ENCODE data around the gene POU6F1.
"Not testable (repeated sequence)": the region's sequence is repeated elsewhere in the genome, so short reads cannot be mapped to it uniquely, and the experiment has no call there.

The POU6F1 gene, protein sequence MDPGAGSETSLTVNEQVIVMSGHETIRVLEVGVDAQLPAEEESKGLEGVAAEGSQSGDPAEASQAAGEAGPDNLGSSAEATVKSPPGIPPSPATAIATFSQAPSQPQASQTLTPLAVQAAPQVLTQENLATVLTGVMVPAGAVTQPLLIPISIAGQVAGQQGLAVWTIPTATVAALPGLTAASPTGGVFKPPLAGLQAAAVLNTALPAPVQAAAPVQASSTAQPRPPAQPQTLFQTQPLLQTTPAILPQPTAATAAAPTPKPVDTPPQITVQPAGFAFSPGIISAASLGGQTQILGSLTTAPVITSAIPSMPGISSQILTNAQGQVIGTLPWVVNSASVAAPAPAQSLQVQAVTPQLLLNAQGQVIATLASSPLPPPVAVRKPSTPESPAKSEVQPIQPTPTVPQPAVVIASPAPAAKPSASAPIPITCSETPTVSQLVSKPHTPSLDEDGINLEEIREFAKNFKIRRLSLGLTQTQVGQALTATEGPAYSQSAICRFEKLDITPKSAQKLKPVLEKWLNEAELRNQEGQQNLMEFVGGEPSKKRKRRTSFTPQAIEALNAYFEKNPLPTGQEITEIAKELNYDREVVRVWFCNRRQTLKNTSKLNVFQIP

DNA sequence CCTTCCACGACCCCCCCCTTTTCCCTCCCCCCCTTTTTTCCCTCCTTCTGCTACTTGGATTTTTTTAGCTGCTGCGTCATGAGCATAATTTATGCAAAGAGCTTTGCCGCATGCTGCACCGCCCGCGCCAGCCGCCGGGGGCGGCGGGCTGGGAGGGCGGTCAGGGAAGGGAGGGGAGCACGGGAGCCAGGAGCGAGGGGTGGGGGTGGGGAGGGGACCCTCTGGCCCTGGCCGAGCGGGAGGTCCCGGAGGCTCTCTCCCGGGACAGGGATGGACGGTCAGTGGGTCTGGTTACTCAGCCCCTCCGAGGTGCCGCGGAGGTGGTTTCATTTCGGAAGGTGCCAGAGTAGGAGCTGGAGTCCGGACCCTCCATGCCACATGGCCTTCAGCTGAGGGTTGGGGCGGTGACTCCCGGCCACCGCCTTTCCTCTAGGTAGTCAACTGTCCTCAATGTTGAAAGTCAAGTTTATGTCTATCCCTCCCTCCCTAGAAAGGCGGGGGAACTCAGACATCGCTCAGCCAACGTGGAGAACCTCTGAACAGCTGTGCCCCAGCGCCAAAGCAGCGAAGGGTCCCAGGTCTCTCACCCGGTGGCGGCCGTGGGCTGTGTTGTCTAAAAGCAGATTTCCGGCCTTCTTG is at the start of gene POU6F1:
POU6F1 (minus strand) TSS at position 95 of the 639 bp plus-strand sequence. CDS start 11,226 bp downstream, outside the sequence.
- DNase-seq: peak; percentile 9

DNA sequence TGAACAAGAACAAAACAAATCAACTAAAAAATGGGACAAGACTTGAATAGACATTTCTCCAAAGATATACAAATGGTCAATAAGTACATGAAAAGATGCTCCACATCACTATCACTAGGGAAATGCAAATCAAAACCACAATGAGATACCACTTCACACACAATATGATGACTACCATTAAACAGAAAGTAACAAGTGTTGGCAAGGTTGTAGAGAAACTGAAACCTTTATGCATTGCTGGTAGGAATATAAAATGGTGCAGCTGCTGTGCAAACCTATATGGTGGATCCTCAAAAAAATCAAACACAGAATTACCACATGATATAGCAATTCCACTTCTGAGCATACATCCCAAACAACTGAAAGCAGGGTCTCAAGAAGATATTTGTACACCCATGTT is 47.2 kb upstream of the POU6F1 start:
- DNase-seq: no peak

DNA sequence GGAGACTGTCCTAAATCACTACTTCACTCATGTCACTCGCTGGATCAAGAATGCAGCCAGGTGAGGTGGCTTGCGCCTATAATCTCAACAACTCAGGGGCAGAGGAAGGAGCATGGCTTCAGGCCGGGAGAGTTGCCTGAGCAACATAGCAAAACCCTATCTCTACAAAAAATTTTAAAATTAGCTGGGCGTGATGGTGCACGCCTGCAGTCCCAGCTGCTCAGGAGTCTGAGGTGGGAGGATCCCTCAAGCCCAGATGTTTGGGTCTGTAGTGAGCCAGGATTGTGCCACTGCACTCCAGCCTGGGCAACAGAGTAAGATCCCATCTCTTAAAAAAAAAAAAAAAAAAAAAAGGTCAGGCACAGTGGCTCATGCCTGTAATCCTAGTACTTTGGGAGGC is 46.4 kb upstream of the POU6F1 start:
- no peak for DNase-seq

- DNase-seq: no peak
Observed at GRCh38 chr12:51263341-51263740, 45.5 kb upstream of the POU6F1 start.

DNA sequence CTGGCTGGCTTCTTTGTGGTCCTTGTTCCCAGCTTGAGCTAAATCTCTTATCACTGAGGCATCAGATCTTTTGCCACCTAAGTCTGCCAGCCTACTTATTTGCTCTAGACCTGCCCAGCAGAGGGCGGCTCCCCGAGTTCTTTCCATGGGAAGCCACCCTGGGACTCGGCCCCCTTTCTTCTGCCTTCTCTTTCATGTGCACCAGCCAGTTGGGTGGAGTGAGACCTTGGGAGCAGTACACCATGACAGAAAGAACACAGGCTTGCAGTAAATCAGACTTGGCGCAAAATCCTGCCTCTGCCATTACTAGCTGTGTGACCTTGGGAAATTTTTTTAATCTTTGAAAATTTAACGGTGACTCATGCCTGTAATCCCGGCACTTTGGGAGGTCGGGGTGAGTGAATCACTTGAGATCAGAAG is 44.9 kb upstream of the POU6F1 start:
- no peak for DNase-seq

GRCh38 chr12:51259600-51259999 is 41.7 kb upstream of the POU6F1 start:
- not testable (repeated sequence) for DNase-seq

- no peak for DNase-seq
Observed at GRCh38 chr12:51254536-51254935, 36.7 kb upstream of the POU6F1 start.

GRCh38 chr12:51253276-51253675 is 35.4 kb upstream of the POU6F1 start:
- no peak for DNase-seq

DNA sequence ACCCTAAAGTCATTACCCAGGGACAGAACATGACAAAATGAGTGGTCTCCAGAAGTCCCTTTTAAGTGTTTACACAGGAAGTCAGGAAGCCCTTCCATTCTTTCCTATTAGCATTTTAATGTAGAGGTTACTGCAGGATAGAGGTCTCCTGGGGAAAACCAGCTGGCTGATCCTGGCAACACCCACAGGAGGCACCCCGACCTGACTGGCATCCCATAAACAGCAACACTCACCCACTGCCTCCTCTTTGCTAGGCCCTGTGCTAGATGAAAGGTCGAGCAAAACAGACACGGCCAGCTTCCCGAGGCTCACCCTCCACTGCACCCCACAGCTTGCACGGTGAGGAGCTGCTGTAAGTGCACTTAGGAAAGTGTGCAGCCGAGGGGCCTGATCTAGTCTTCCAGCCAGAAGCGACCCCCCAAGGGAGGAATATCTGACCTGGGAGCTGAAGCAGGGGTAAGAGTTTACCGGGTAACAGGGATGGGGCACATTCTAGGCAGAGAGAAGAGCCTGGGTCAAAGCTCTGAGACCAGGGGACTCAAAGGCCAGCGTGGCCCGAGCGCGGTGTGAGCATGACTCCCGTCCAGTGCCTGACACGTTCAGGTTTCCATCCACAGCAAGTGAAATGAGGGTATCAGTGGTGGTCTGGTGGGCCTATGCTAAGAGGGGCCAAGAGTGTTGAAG is 29.8 kb upstream of the POU6F1 start:
- DNase-seq: no peak

GRCh38 chr12:51246254-51246853 is 28.5 kb upstream of the POU6F1 start:
- no peak for DNase-seq

DNA sequence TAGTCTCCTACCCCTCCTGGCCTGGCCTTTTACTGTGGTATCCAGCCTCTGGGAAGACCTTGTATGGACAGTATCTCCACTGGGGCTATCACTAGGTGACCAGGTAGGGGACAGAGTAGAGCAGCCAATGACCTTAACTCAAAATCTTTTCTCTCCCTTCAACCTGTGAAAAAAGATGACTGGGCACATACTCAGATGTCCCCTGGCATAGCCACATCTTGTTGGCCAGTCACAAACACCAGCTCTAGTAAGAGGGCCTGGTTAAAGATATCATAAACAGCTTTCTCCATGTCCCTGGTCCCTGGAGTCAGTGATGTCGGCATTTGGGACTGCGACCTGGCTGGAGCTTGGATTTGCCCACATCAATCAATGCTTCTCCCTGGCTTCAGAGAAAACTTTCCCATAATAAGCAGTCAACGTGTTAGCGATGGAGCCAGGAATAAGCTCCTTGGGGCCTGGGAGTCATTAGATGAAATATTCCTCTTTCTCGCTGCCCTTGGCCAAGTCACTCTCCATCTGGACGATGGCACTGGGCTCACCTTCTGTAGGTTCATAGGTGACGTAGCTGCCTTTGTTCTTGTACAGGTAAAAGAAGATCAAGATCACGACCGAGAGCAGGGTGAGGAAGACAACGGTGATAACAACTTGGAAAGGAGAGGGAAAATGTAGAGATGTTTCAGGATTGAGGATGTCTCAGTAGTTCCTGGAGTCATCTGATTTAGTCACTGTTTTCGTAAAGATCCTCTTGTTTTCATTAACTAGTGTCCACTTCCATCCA is 27.8 kb upstream of the POU6F1 start:
- DNase-seq: no peak

DNA sequence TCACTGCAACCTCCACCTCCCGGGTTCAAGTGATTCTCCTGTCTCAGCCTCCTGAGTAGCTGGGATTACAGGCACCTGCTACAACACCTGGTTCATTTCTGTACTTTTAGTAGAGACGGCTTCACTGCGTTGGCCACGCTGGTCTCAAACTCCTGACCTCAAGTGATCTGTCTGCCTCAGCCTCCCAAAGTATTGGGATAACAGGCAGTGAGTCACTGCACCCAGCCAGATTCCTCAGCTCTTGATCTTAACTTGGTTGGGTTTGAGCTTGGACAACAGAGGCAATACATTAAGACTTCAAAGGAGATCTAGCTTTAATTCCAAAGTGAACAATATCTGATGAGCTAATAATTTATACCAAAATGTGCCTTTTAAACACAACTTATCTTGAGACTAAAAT is 26.4 kb upstream of the POU6F1 start:
- DNase-seq: no peak

GRCh38 chr12:51242876-51243275 is 25.0 kb upstream of the POU6F1 start:
- no peak for DNase-seq

DNA sequence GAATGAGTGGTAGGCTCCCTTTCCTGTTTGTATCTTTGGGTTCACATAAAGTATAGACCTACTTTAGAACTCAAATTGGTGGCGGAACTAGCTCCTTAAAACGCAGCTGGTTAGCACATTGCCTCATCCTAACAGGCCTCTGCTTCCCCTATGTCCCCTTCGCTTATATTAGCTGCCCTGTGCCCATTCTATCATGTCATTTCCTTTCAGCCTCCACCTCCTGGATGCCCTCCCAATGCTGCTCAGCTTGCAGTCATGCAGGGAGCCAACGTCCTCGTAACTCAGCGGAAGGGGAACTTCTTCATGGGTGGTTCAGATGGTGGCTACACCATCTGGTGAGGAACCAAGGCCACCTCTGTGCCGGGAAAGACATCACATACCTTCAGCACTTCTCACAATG is 24.3 kb upstream of the POU6F1 start:
- no peak for DNase-seq

GRCh38 chr12:51240971-51241370 is 23.1 kb upstream of the POU6F1 start:
- DNase-seq: no peak

- peak; percentile 83 for DNase-seq
Observed at GRCh38 chr12:51238510-51239334, 20.9 kb upstream of the POU6F1 start, which contains the start of gene DAZAP2. TSS of gene DAZAP2 (plus strand) at chr12:51238826. CDS start at chr12:51238908, 82 bp downstream.

DNA sequence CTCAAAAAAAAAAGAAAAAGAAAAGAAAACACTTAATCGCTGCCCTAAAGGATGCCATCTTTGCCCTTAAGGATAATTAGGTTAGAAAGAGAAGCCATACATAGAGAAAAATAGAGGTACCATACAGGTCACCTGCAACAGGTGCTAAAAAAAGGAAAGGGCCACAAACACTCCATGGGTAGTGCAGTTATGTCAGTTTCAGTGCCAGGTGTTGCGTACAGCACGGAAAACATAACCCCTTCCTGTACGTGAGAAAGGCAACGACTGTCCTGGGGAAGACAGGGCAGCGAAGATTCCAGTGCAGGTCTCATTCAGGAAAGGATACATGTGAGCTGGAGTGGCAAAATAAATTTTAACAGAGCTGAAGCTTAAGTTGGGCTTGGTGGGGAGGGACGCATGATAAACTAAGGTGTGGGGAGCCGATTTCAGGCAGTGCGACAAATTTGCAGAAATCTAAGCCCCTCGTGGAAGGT is 20.2 kb upstream of the POU6F1 start:
- DNase-seq: no peak

GRCh38 chr12:51234530-51234929 is 16.7 kb upstream of the POU6F1 start:
- no peak for DNase-seq

DNA sequence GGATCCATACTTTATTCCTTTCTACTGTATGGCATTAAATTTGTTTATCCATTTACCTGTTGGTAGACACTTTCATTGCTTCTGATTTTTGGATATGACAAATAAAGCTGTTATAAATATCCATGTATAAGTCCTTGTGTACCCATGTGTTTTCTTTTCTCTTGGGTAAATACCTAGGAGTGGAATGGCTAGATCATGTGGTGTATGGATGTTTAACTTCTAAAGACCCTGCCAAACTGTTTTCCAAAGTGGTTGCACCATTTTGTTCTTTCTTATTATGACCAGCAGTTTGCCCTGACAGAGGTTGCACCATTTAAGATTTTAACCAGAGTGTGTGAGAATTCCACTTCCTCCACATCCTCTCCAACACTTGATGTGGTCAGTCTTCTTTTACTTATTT is 14.8 kb upstream of the POU6F1 start:
- no peak for DNase-seq

DNA sequence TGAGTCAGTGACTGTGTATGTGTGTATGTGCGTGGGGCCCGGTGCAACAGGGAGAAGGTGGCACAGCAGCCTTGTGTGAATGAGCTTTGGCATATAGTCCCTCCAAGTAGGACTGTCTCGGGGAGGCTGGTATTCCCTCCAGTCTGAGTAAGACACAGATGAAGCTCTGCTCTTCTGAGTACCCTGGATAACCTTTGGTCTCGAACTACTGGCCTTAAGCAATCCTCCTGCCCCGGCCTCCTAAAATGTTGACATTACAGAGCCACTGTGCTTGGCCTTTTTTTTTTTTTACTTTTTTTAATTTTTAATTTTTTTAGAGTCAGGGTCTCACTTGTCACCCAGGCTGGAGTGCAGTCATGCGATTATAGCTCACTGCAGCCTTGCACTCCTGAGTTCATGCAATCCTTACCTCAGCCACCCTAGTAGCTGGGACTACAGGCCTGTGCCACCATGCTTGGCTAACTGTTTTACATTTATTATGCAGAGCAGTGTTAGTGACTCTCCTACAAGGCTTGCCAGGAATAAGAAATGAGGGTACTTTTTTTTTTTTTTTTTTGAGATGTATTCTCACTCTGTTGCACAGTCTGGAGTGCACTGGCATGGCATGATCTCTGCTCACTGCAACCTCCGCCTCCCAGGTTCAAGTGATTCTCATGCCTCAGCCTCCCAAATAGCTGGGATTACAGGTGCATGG is 11.4 kb upstream of the POU6F1 start:
- no peak for DNase-seq
